DND-41 (cell line): ENCODE measurements around the gene PLPPR4.

Source experiments
- EZH2 ChIP-seq: IDR thresholded peaks from 3 replicates; pipeline ENCODE4 v1.6.1; 2012; ENCODE audit warnings: borderline replicate concordance, low read depth, mild to moderate bottlenecking, moderate library complexity, low read length, inconsistent platforms; ENCODE audit not compliant: severe bottlenecking
- TF ChIP-seq, protein P1 (sequence below): IDR thresholded peaks from 2 replicates; pipeline ENCODE4 v1.5.1; 2012; ENCODE audit warnings: borderline replicate concordance, low read length, moderate library complexity, mild to moderate bottlenecking; ENCODE audit not compliant: poor library complexity, severe bottlenecking; ENCODE audit errors: extremely low read depth

DNA sequence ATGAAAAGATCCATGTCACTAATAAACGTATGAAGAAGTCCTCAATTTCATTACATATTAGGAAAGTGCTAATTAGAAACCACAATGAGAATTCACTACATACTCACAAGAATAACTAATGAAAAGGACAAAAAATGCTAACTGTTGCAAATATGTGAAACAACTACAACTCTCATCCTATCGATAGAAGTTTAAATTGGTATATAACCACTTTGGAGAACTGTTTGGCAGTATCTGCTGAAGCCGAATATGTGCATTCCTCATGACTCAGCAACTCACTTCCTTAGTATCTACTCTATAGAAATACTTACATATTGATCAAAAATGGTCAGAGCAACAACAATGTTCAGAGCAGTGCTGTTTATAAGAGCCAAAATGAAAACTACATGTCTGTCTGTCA is 66.8 kb downstream of the PLPPR4 start:
- TF ChIP-seq, protein P1, sequence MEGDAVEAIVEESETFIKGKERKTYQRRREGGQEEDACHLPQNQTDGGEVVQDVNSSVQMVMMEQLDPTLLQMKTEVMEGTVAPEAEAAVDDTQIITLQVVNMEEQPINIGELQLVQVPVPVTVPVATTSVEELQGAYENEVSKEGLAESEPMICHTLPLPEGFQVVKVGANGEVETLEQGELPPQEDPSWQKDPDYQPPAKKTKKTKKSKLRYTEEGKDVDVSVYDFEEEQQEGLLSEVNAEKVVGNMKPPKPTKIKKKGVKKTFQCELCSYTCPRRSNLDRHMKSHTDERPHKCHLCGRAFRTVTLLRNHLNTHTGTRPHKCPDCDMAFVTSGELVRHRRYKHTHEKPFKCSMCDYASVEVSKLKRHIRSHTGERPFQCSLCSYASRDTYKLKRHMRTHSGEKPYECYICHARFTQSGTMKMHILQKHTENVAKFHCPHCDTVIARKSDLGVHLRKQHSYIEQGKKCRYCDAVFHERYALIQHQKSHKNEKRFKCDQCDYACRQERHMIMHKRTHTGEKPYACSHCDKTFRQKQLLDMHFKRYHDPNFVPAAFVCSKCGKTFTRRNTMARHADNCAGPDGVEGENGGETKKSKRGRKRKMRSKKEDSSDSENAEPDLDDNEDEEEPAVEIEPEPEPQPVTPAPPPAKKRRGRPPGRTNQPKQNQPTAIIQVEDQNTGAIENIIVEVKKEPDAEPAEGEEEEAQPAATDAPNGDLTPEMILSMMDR, result no peak
- TF ChIP-seq EZH2, result no peak
